Measurements from ENCODE around the gene OR14A2.
"Not testable (repeated sequence)": the region's sequence is repeated elsewhere in the genome, so short reads cannot be mapped to it uniquely, and the experiment has no call there.

Gene OR14A2

GRCh38 chr1:247748041-247748440 lies at the start of gene OR14A2:
Gene OR14A2 (minus strand): TSS chr1:247748141.
- DNase-seq (ENCODE audit: low spot score): no peak

GRCh38 chr1:247797518-247797917 lies 49.6 kb upstream of the OR14A2 start:
- no peak for DNase-seq (ENCODE audit: low spot score)

GRCh38 chr1:247769603-247770002 lies 21.7 kb upstream of the OR14A2 start:
- DNase-seq (ENCODE audit: low spot score): no peak

- no peak for DNase-seq (ENCODE audit: low spot score)
Observed at GRCh38 chr1:247760456-247760855, 12.5 kb upstream of the OR14A2 start, which contains the start of gene OR1C1. Gene OR1C1 (minus strand): TSS chr1:247760556. CDS start chr1:247758406, 2,150 bp downstream.

GRCh38 chr1:247754311-247754710 lies 6.4 kb upstream of the OR14A2 start:
- not testable (repeated sequence) for DNase-seq (ENCODE audit: low spot score)

GRCh38 chr1:247749870-247750269 lies 1.9 kb upstream of the OR14A2 start:
- no peak for DNase-seq (ENCODE audit: low spot score)

GRCh38 chr1:247747616-247748015 lies 325 bp downstream of the OR14A2 start:
- DNase-seq (ENCODE audit: low spot score): no peak

- DNase-seq (ENCODE audit: low spot score): no peak
Observed at GRCh38 chr1:247746391-247746935, 1.5 kb downstream of the OR14A2 start.

GRCh38 chr1:247742215-247742760 lies 5.7 kb downstream of the OR14A2 start:
- not testable (repeated sequence) for DNase-seq (ENCODE audit: low spot score)

GRCh38 chr1:247741756-247742155 lies 6.2 kb downstream of the OR14A2 start:
- no peak for DNase-seq (ENCODE audit: low spot score)

- no peak for DNase-seq (ENCODE audit: low spot score)
Observed at GRCh38 chr1:247740721-247741120, 7.2 kb downstream of the OR14A2 start.

- no peak for DNase-seq (ENCODE audit: low spot score)
Observed at GRCh38 chr1:247738315-247738714, 9.6 kb downstream of the OR14A2 start, which contains the start of gene OR14K1. Gene OR14K1 (plus strand): TSS chr1:247738615. CDS start chr1:247738615, 0 bp downstream.

GRCh38 chr1:247721222-247721621 lies 26.7 kb downstream of the OR14A2 start:
- no peak for DNase-seq (ENCODE audit: low spot score)

GRCh38 chr1:247716546-247716945 lies 31.4 kb downstream of the OR14A2 start, which contains the start of gene OR6F1:
Gene OR6F1 (minus strand): TSS chr1:247716646. CDS start chr1:247712755, 3,891 bp downstream.
- no peak for DNase-seq (ENCODE audit: low spot score)

GRCh38 chr1:247713753-247714152 lies 34.2 kb downstream of the OR14A2 start:
- DNase-seq (ENCODE audit: low spot score): no peak

- not testable (repeated sequence) for DNase-seq (ENCODE audit: low spot score)
Observed at GRCh38 chr1:247710681-247711080, 37.3 kb downstream of the OR14A2 start.

GRCh38 chr1:247701338-247701737 lies 46.6 kb downstream of the OR14A2 start:
- no peak for DNase-seq (ENCODE audit: low spot score)

GRCh38 chr1:247681288-247681897 lies 66.5 kb downstream of the OR14A2 start:
- peak; percentile 74 for DNase-seq (ENCODE audit: low spot score)

- no peak for DNase-seq (ENCODE audit: low spot score)
Observed at GRCh38 chr1:247680171-247680570, 67.8 kb downstream of the OR14A2 start.

- DNase-seq (ENCODE audit: low spot score): no peak
Observed at GRCh38 chr1:247679639-247680038, 68.3 kb downstream of the OR14A2 start, which contains the start of gene OR13G1. Gene OR13G1 (minus strand): TSS chr1:247679739. CDS start chr1:247673041, 6,698 bp downstream.
